IPS DF 6.9 (cell line): Measurements from ENCODE around the gene TSSC4.
A peak's percentile ranks its signal among the peaks of the same experiment; 100 is the strongest.
"Not testable (repeated sequence)": the region's sequence is repeated elsewhere in the genome, so short reads cannot be mapped to it uniquely, and the experiment has no call there.

ENCODE experiments used
- DNase-seq: peaks from one replicate; pipeline ENCODE4 v3.0.0-alpha.2; 2013; ENCODE audit warnings: low read depth, low spot score
- H3K27ac ChIP-seq: one replicate; pipeline ENCODE4 v1.5.1; 2013; ENCODE audit warnings: low read length, control low read depth
- H3K27me3 ChIP-seq: 2 replicates; pipeline ENCODE4 v1.6.1; 2013; ENCODE audit warnings: mild to moderate bottlenecking, low read length; ENCODE audit not compliant: control insufficient read depth, insufficient read depth
- H3K36me3 ChIP-seq: 2 replicates; pipeline ENCODE4 v1.6.1; 2013; ENCODE audit warnings: low read length; ENCODE audit not compliant: control insufficient read depth, insufficient read depth
- H3K4me1 ChIP-seq: 2 replicates; pipeline ENCODE4 v1.6.1; 2013; ENCODE audit warnings: low read length; ENCODE audit not compliant: control insufficient read depth, insufficient read depth
- H3K4me3 ChIP-seq: 2 replicates; pipeline ENCODE4 v1.5.1; 2013; ENCODE audit warnings: mild to moderate bottlenecking, low read length
- H3K9me3 ChIP-seq: 2 replicates; pipeline ENCODE4 v1.6.1; 2013; ENCODE audit warnings: low read length, inconsistent platforms; ENCODE audit not compliant: control insufficient read depth, insufficient read depth
- WGBS: extraction: QIAGEN DNeasy Blood & Tissue Kit; methylation state at CpG from one replicate; pipeline ENCODE4 v1.1.7; 2013; ENCODE audit warnings: mixed read lengths, missing lambda C conversion rate; ENCODE audit not compliant: insufficient read length, insufficient coverage; 5-methylcytosine and 5-hydroxymethylcytosine counted together

Gene TSSC4

DNA sequence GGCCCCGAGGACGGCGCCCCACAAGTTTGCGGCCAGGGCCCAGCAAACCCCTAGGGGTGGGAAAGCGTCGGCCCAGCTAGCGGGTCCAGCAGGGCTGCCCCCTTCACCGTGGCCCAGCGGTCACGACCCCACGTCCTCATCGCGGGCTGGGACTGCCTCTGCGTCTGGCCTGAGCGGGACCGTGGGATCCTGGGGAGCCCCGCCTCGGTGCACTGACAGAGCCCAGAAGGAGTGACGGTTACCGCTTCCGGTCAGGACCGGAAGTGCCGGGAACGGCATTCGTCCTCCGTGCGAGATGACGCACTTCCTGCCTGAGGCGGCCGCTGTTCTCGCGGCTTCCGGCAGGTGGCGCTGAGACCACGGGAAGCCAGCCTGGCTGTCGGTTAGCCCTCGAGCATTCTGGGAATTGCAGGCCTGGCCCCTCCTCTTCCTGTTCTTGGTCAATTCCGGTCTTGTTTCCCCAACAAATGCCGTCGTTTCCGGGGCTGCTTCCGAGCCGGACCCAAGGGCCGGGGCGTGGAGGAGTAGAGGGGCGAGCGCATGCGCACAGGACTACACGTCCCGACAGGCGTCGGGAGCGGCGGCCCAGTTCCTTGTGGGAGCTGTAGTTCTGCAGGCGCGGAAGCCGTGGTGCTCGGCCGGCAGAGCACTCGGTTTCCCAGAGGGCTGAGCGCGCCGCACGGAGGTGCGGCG is at the start of gene TSSC4:
TSS of gene TSSC4 (plus strand) at position 682 of the 693 bp plus-strand sequence. CDS start 1,884 bp downstream, outside the sequence.
- Histone ChIP-seq H3K27ac (no peak within 1 kb of the TSS), H3K36me3 (peaks cover 26% of the 10 kb centered on the region), H3K4me1 (no peaks in the 10 kb centered on the region), H3K27me3 (no peaks in the 10 kb centered on the region), H3K9me3 (no peaks in the 10 kb centered on the region), H3K4me3 (peak within 1 kb of the TSS; percentile 92)
- DNase-seq = peak; percentile 98
- no CpG with 5 or more reads among the region's 66 CpGs for WGBS

DNA sequence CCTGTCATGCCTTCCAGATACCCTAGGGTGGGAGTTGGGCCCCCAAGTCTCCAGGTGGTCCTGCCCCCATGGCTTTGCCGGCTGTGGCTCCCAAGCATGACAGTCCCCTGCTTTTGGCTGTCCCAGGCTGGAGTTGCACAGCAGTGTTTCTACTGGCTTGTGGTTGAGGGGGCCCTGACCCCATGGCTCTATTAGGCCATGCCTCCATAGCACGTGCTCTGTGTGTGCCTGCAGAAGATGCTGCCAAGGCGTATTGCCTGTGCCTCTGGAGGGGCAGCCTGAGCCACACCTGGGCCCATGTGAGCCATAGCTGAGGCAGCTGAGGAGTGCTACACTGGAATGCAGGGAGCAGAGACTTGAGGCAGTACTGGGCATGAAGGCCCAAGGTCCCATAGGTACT is 48.8 kb upstream of the TSSC4 start:
- Histone ChIP-seq H3K36me3 (no peaks in the 10 kb centered on the region), H3K4me1 (no peaks in the 10 kb centered on the region), H3K27ac (no peak overlapping the region), H3K9me3 (peaks cover 3% of the 10 kb centered on the region; the same call in 1 of the 2 replicates), H3K27me3 (peaks cover 2% of the 10 kb centered on the region; the same call in 1 of the 2 replicates), H3K4me3 (no peak overlapping the region)
- WGBS = no CpG with 5 or more reads among the region's 3 CpGs
- no peak for DNase-seq

DNA sequence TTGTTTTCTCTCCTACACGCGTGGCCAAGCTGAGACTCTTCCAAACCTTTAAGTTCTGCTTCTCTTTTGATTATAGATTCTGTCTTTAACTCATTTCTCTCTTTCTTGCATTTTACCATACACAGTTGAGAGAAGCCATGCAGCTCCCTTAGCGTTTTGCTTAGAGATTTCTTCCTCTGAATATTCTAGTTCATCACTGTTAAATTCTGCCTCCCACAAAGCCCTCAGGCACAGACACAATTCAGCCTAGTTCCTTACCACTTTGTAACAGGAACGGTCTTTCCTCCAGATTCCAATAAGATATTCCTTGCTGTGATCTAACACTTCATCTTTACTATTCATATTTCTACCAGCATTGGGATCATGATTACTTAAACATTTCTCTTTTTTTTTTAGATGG is 48.1 kb upstream of the TSSC4 start:
- no peaks in the 10 kb centered on the region for H3K36me3 ChIP-seq
- no peak for DNase-seq
- H3K9me3 ChIP-seq = peaks cover 3% of the 10 kb centered on the region; the same call in 1 of the 2 replicates
- WGBS = no CpG with 5 or more reads among the region's 4 CpGs
- no peak overlapping the region for H3K4me3 ChIP-seq
- H3K4me1 ChIP-seq = no peaks in the 10 kb centered on the region
- H3K27ac ChIP-seq = no peak overlapping the region
- H3K27me3 ChIP-seq = peaks cover 2% of the 10 kb centered on the region; the same call in 1 of the 2 replicates

DNA sequence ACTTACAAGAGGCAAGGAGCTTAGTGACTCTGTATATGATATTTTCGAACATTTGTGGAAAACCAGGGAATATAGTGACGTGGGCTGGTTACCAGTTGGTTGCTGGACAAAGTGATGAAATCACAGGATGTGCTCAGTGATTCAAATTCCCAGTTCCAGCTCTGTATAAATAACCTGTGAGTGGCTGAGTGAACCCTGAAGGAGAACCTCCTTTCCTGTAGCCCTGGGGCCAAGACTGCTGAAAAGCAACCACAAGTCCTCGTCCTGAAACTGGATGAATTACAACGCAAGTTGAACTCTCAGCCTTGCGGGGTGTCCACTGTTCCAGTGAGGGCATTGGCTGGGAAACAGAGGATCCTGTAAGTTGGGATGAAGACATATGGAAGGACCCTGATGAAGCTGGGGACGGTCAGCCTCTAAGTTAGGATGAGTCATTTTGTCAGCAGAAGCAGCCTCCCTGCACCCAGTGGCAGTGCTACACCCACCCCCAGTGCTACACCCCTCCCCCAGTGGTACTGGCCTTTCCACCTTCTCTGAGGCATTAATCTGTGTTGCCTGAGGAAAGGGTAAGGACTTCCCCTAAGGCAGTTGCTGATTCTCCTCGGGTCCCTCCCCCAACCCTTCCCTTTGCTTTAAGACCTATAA is 45.4 kb upstream of the TSSC4 start:
- no peaks in the 10 kb centered on the region for H3K4me1 ChIP-seq
- H3K27me3 ChIP-seq = peaks cover 2% of the 10 kb centered on the region; the same call in 1 of the 2 replicates
- H3K9me3 ChIP-seq = no peaks in the 10 kb centered on the region; the same call in 1 of the 2 replicates
- no CpG with 5 or more reads among the region's 7 CpGs for WGBS
- no peaks in the 10 kb centered on the region for H3K36me3 ChIP-seq
- H3K27ac ChIP-seq = no peak overlapping the region
- H3K4me3 ChIP-seq = no peak overlapping the region
- no peak for DNase-seq

DNA sequence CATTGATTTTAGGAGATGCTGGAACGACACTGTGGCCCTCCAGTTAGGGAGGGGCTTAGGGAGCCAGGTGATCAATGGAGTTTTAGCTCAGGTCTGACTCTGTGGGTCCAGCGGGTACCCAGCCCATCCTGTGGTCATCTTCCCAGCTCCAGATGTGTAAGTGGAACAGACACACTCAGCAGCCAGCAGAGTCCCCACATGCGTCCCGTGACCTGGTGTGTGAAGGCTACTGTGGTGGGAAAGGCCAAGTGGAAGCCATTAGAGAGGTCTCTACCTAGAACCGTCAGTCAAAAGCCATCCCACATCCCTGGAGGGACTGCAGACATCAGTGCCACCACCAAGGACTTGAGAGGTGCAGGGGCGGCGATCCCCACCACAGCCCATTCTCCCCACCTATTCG is 43.3 kb upstream of the TSSC4 start:
- H3K9me3 ChIP-seq = no peaks in the 10 kb centered on the region; the same call in 1 of the 2 replicates
- no peaks in the 10 kb centered on the region for H3K36me3 ChIP-seq
- H3K4me3 ChIP-seq = no peak overlapping the region
- H3K27me3 ChIP-seq = peaks cover 2% of the 10 kb centered on the region; the same call in 1 of the 2 replicates
- no CpG with 5 or more reads among the region's 8 CpGs for WGBS
- DNase-seq = no peak
- H3K27ac ChIP-seq = no peak overlapping the region
- no peaks in the 10 kb centered on the region for H3K4me1 ChIP-seq

DNA sequence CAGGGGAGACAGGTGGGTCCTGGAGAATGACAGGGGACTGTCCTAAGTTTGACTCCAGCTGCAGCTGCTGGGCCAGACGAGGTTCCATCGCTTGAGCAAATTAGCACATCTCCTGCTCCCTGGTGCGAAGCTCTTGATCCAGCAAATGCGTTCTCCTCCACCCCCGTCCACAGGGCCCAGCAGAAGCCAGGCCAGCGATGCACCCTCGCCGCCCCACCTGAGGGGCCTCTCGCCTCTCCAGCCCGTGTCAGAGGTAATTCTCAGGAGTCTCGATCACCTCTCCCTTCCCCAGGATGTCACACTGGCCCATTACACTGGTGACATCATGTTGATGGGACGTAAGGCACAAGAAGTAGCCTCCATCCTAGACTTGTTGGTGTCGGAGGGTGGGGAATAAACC is 42.9 kb upstream of the TSSC4 start:
- H3K4me1 ChIP-seq, H3K27me3 ChIP-seq, H3K36me3 ChIP-seq, H3K4me3 ChIP-seq, H3K27ac ChIP-seq, H3K9me3 ChIP-seq, DNase-seq: not testable (repeated sequence)
- WGBS = no CpG with 5 or more reads among the region's 13 CpGs

DNA sequence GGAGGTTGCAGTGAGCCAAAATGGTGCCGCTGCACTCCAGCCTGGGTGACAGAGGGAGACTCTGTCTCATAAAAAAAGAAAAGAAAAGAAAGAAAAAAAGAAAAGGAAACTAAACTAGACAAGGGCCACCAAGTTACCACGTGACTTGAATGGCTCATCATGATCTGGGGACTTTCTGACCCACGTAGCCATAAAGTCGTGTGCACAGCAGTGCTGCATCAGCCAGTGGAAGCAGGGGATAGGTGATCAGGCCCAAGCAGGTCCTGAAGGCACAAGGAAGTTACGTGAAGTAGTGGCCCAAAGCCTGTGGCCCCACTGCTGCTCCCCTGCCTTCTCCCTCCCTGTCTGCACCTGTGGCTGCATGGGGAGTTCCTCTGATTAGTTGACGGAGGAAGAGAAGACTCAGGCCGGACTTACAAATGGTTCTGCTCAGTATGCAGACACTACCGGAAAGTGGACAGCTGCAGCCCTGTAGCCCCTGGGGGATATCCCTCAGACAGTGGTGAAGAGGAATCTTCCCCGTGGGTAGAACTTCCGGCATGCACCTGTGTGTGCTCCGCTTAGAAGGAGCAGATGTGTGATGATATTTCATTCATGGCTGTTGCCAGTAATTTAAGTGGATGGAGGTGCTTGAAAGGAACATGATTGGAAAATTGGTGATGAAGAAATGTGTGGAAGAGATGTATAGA is 41.7 kb upstream of the TSSC4 start:
- H3K9me3 ChIP-seq = no peaks in the 10 kb centered on the region; the same call in 1 of the 2 replicates
- H3K27ac ChIP-seq = no peak overlapping the region
- no peaks in the 10 kb centered on the region for H3K27me3 ChIP-seq
- H3K4me1 ChIP-seq = no peaks in the 10 kb centered on the region
- H3K36me3 ChIP-seq = no peaks in the 10 kb centered on the region
- WGBS = no CpG with 5 or more reads among the region's 11 CpGs
- no peak for DNase-seq
- no peak overlapping the region for H3K4me3 ChIP-seq

DNA sequence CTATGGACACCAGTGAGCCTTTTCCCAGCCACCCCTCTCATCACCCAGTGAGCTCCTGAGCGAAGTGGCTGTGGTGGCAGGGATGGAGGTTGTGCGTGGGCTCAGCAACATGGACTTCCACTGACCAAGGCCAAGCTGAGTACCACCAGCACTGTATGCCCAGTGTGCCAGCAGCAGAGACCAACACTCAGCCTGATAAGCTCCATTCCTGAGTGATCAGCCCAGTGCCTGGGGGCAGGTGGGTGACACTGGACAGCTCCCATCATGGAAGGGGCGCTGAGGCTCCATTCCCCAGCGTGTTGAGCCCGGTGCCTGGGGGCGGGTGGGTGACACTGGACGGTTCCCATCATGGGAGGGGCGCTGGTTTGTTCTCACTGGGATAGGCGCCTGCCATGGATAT is 41.0 kb upstream of the TSSC4 start:
- no peak overlapping the region for H3K27ac ChIP-seq
- H3K9me3 ChIP-seq = no peaks in the 10 kb centered on the region; the same call in 1 of the 2 replicates
- whole genome bisulfite sequencing = no CpG with 5 or more reads among the region's 9 CpGs
- H3K27me3 ChIP-seq = no peaks in the 10 kb centered on the region
- no peaks in the 10 kb centered on the region for H3K36me3 ChIP-seq
- H3K4me3 ChIP-seq = no peak overlapping the region
- H3K4me1 ChIP-seq = no peaks in the 10 kb centered on the region
- DNase-seq = no peak

DNA sequence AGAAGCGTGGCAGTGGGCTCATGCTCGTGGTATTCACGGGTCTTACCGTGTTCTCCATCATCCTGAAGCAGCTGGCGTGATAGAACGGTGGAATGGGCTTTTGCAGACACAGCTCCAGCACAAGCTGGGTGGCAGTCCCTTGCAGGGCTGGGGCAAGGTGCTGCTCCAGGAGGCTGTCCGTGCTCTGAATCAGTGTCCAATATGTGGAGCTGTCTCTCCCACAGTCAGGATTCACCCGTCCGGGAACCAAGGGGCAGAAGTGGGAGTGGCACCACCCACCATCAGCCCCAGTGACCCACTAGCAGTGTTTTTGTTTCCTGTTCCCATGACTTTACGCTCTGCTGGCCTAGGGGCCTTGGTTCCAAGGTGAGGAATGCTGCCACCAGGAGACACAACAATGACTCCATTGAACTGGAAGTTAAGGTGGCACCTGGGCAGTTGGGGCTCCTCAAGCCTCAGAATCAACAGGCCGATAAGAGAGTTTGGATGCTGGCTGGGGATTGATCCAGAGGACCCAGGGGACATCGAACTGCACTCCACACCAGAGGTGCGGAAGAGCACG is 40.4 kb upstream of the TSSC4 start:
- Histone ChIP-seq H3K4me1 (no peaks in the 10 kb centered on the region), H3K9me3 (no peaks in the 10 kb centered on the region; the same call in 1 of the 2 replicates), H3K27me3 (no peaks in the 10 kb centered on the region), H3K4me3 (no peak overlapping the region), H3K36me3 (no peaks in the 10 kb centered on the region), H3K27ac (no peak overlapping the region)
- WGBS = no CpG with 5 or more reads among the region's 14 CpGs
- no peak for DNase-seq

DNA sequence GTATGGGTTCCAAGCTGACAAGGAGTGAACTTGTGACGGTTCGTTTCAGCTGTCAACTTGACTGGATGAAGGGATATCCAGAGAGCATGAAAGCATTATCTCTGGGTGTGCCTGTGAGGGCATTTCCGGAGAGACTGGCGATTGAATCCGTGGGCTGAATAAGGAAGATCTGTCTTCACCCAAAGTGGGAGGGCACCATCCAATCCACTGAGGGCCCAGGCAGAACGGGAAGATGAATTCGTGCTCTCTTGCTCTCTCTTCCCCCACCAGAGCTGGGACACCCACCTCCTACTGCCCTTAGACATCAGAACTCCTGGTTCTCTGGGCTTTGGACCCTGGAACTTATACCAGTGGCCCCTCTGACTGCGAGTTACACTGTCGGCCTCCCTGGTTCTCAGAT is 39.0 kb upstream of the TSSC4 start:
- WGBS = no CpG with 5 or more reads among the region's 9 CpGs
- H3K9me3 ChIP-seq = no peaks in the 10 kb centered on the region; the same call in 1 of the 2 replicates
- no peaks in the 10 kb centered on the region for H3K36me3 ChIP-seq
- no peak overlapping the region for H3K4me3 ChIP-seq
- no peaks in the 10 kb centered on the region for H3K27me3 ChIP-seq
- DNase-seq = no peak
- H3K27ac ChIP-seq = no peak overlapping the region
- H3K4me1 ChIP-seq = no peaks in the 10 kb centered on the region
